ENCODE measurements around the gene ZNF175.

DNA sequence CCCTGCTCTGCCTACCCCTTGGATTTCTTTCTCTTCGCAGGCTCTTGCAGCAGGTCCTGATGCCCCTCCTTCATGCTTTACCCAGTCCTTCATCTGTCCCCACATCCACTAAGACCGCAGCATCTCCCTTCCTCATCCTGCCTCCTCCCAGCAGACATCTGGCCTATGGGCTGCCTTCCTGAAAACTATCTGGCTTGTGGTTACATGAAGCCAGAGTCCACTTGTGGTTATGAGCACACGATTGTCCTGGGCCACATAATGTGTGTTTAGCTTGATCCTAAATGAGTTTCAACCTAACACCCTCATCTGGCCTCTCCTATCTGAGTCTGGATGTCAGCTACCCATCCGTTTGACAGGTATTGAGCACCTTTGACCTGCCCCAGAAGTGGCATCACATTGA lies 5.5 kb upstream of the ZNF175 start:
- TF ChIP-seq CTCF (IDR thresholded peaks at IDR 0.05) (no peak), POLR2A (IDR thresholded peaks at IDR 0.05; ENCODE audit: low read depth) (no peak), EP300 (IDR thresholded peaks at IDR 0.05) (no peak), POLR2AphosphoS5 (IDR thresholded peaks at IDR 0.05) (no peak)
